Nephron (organoid): ENCODE measurements around the gene SPON1.

Experiments
- H3K27ac Mint-ChIP-seq, 3 experiments: 2 replicates each; pipeline ENCODE4 v1.8.0; 2020; ENCODE audit warnings: mixed read lengths in 3 of 3, mild to moderate bottlenecking in 2 of 3, moderate library complexity in 1 of 3
- H3K27me3 Mint-ChIP-seq: 2 replicates; pipeline ENCODE4 v1.8.0; 2021; ENCODE audit warnings: low read depth, mild to moderate bottlenecking, moderate library complexity, mixed read lengths
- H3K36me3 Mint-ChIP-seq: 2 replicates; pipeline ENCODE4 v1.8.0; 2020; ENCODE audit warnings: low read depth, mixed read lengths
- H3K4me1 Mint-ChIP-seq: 2 replicates; pipeline ENCODE4 v1.8.0; 2020; ENCODE audit warnings: mixed read lengths
- H3K4me3 Mint-ChIP-seq, 3 experiments: 2 replicates each; pipeline ENCODE4 v1.8.0; 2020; ENCODE audit warnings: mild to moderate bottlenecking in 3 of 3, mixed read lengths in 3 of 3, moderate library complexity in 2 of 3
- H3K9me3 Mint-ChIP-seq: 2 replicates; pipeline ENCODE4 v1.8.0; 2020; ENCODE audit warnings: mixed read lengths
- TF ChIP-seq, protein P1 (sequence below), 3 experiments: fragments of 200-600 bp; sonication (generic); IDR thresholded peaks; one replicate each; pipeline ENCODE4 v1.5.0; 2021; ENCODE audit warnings: antibody characterized with exemption in 3 of 3; ENCODE audit not compliant: unreplicated experiment in 3 of 3

Gene SPON1

DNA sequence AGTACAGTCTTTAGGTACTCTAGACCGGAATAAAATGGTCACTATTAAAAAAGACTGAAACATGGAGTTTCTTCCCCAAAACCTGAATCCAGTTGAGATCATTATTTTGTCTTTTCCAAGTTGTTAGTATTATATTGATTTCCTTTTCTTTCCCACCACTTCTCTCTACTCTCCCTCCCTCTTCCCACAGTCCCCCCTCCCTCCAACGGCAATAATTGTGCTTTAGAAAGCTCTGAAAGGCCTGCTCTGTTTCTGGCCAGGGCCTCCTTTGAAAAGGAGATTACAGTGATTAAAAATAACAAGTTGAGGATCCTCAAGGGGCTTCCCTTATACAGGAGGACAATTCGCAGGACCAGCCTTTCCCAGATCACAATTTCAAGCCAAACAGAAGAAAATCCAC lies 3.5 kb downstream of the SPON1 start:
- no peaks in the 10 kb centered on the region for H3K9me3 Mint-ChIP-seq
- TF ChIP-seq, protein P1, sequence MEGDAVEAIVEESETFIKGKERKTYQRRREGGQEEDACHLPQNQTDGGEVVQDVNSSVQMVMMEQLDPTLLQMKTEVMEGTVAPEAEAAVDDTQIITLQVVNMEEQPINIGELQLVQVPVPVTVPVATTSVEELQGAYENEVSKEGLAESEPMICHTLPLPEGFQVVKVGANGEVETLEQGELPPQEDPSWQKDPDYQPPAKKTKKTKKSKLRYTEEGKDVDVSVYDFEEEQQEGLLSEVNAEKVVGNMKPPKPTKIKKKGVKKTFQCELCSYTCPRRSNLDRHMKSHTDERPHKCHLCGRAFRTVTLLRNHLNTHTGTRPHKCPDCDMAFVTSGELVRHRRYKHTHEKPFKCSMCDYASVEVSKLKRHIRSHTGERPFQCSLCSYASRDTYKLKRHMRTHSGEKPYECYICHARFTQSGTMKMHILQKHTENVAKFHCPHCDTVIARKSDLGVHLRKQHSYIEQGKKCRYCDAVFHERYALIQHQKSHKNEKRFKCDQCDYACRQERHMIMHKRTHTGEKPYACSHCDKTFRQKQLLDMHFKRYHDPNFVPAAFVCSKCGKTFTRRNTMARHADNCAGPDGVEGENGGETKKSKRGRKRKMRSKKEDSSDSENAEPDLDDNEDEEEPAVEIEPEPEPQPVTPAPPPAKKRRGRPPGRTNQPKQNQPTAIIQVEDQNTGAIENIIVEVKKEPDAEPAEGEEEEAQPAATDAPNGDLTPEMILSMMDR (IDR thresholded peaks at IDR 0.05; ENCODE audit: unreplicated experiment in 3 of 3): no peak
- H3K4me1 Mint-ChIP-seq: peaks cover 37% of the 10 kb centered on the region
- peaks cover 70% of the 10 kb centered on the region for H3K27me3 Mint-ChIP-seq
- no peaks in the 10 kb centered on the region for H3K36me3 Mint-ChIP-seq
- peak overlapping the region; percentile 42 to 75 (median 59) for H3K27ac Mint-ChIP-seq
- H3K4me3 Mint-ChIP-seq: peak overlapping the region; percentile 44 to 81 (median 65)

GRCh38 chr11:13966486-13966885 lies 4.0 kb downstream of the SPON1 start:
- TF ChIP-seq, protein P1 (IDR thresholded peaks at IDR 0.05; ENCODE audit: unreplicated experiment in 3 of 3): no peak
- H3K27ac Mint-ChIP-seq: no peak overlapping the region
- H3K4me1 Mint-ChIP-seq: peaks cover 39% of the 10 kb centered on the region
- peaks cover 67% of the 10 kb centered on the region for H3K27me3 Mint-ChIP-seq
- H3K4me3 Mint-ChIP-seq: no peak overlapping the region
- no peaks in the 10 kb centered on the region for H3K36me3 Mint-ChIP-seq
- H3K9me3 Mint-ChIP-seq: no peaks in the 10 kb centered on the region

DNA sequence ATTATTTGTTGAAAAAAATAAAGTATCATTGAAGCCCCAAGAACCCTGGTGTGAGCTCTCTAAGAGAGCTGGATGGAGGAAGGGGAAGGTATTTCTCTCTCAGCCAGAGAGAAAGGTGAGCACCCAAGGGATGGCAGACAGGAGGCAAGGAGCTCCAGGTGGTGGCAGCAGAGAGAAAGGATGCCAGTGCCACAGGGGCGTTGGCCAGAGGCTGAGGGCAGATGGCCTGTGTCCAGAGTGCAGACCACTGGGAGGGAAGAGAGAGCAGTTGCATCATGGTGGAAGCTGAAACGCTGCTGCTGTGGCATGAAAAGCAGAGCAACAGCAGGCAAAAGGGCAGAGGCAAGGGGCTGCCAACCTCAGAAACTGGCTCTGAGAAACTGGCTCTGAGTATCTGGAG lies 8.5 kb downstream of the SPON1 start:
- TF ChIP-seq, protein P1 (IDR thresholded peaks at IDR 0.05; ENCODE audit: unreplicated experiment in 3 of 3): peak in 1 of 3 experiments; percentile 36
- Mint-ChIP-seq H3K9me3 (no peaks in the 10 kb centered on the region), H3K4me1 (peaks cover 37% of the 10 kb centered on the region), H3K36me3 (no peaks in the 10 kb centered on the region), H3K27me3 (peaks cover 27% of the 10 kb centered on the region), H3K4me3 (no peak overlapping the region), H3K27ac (peak overlapping the region in 1 of 3 experiments; percentile 28)

DNA sequence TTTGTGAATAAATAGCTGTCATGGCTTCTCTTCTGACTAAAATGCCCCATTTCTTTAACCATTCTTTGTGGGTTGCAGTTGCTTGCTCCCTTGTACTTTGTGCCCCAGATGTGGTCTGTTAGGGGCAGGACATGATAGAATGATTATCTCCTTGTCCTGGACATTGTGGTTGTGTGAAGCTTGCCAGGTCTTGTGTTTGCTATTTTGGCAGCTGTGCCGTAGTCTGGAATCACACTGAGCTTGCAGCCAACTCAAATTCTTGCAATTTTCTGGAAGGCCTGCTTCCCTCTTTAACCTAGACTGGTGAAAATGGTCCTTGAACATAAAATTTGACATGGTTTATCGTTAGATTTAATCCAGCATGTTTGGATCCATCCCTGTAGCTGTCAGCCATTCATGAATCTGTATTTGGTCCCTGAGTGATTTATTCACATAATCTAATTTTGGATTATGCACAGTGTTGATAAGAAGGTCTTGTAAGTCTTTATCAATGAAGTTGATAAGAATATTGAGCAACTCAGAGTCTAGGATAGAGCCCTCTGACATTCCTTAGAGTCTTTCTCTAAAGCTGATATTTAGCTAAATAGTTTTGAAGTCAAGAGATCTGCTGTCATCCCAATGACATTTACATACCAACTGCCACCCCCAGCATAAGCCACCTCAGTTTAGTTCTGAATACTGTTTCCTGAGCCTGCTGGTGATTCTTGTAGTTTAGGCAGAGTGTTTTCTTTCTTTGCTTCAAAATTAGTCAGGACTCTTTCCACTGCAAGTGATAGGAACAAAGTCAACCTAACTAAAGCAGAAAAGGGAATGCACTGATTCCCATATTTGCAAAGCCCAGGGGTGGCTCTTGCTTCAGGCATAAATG lies 9.8 kb downstream of the SPON1 start:
- H3K9me3 Mint-ChIP-seq: no peaks in the 10 kb centered on the region
- H3K4me1 Mint-ChIP-seq: peaks cover 34% of the 10 kb centered on the region
- H3K27me3 Mint-ChIP-seq: peaks cover 16% of the 10 kb centered on the region

DNA sequence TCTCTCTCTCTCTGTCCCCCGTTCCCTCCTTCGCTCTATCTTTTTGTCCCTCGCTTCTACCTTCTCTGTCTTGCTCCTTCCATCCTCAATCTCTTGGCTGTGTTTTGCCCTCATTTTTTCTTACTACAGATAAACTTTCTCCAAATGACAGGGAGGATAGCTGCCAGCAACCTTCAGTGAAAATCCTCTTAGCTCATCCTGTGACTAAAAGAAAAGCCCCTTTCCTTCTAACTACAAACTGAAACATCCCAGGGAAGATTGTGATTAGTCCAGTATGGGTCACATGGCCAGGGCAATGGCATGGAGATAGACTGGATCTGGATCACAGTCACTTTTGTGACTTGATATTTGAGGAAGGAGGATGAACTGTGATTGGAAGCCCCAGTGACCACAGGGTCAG lies 10.4 kb downstream of the SPON1 start:
- peaks cover 30% of the 10 kb centered on the region for H3K4me1 Mint-ChIP-seq

More for the DNA sequence above, 9.8 kb downstream of the SPON1 start:
- H3K27ac Mint-ChIP-seq: peak overlapping the region in 2 of 3 experiments; percentile 26 to 73
- H3K36me3 Mint-ChIP-seq: no peaks in the 10 kb centered on the region
- no peak overlapping the region for H3K4me3 Mint-ChIP-seq
- TF ChIP-seq, protein P1 (IDR thresholded peaks at IDR 0.05; ENCODE audit: unreplicated experiment in 3 of 3): no peak

More for the DNA sequence above, 10.4 kb downstream of the SPON1 start:
- TF ChIP-seq, protein P1 (IDR thresholded peaks at IDR 0.05; ENCODE audit: unreplicated experiment in 3 of 3): no peak
- H3K9me3 Mint-ChIP-seq: no peaks in the 10 kb centered on the region
- no peak overlapping the region for H3K4me3 Mint-ChIP-seq
- H3K36me3 Mint-ChIP-seq: no peaks in the 10 kb centered on the region
- peak overlapping the region in 2 of 3 experiments; percentile 26 to 33 for H3K27ac Mint-ChIP-seq
- peaks cover 10% of the 10 kb centered on the region for H3K27me3 Mint-ChIP-seq
